Measurements from ENCODE around the gene VIT.

- TF ChIP-seq EZH2 (IDR thresholded peaks at IDR 0.05; ENCODE audit: insufficient read depth, poor library complexity, severe bottlenecking) (no peak), EZH2phosphoT487 (IDR thresholded peaks at IDR 0.05; ENCODE audit: insufficient read depth, low read depth) (no peak)
Observed at GRCh38 chr2:36677996-36678605, 18.4 kb upstream of the VIT start.

Data from GM23248 (cell line).